Measurements from ENCODE around the gene UNC13A.

UNC13A gene

GRCh38 chr19:17669419-17669818 is 18.7 kb downstream of the UNC13A start:
- DNase-seq (ENCODE audit: low read depth in 2 of 2), result no peak

DNA sequence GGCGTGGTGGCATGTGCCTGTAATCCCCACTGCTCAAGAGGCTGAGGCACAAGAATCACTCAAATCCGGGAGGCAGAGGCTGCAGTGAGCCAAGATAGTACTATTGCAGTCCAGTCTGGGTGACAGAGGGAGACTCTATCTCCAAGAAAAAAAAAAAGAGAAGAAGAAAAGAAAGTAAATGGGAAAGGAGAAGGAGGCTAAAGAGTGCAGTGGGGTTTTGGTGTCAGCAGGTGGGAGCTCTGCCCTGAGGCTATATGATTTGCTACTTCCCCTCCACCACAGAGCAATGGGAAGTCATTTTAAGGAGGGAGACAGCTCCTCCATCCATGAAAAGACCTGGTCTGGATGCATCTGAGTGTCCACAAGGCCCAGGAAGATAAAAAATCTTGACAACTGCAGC is 23.1 kb downstream of the UNC13A start:
- DNase-seq (ENCODE audit: low read depth in 2 of 2), result no peak

- no peak for DNase-seq (ENCODE audit: low read depth in 2 of 2)
Measured at GRCh38 chr19:17659996-17660395, 28.2 kb downstream of the UNC13A start.

- DNase-seq (ENCODE audit: low read depth in 2 of 2), result no peak
Measured at GRCh38 chr19:17658666-17659065, 29.5 kb downstream of the UNC13A start.

DNA sequence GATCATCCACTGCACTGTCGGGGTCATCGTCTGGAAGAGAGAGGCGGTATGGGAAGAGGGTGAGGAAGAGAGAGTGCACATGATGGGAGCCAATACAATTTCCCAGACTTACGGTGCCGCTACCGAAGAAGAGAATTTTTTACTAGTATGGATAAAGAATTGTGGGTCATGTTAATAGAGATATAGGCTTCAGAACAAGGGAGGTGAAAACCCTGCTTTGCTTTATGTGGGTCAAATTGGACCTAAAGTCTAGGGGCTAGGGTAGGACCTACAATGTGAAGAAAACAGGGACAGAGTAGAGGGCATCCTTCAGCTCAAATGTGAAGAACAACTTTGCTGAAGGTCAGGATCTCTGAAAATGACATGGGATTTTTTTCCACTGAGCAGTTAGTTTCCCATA is 29.9 kb downstream of the UNC13A start:
- no peak for DNase-seq (ENCODE audit: low read depth in 2 of 2)

DNA sequence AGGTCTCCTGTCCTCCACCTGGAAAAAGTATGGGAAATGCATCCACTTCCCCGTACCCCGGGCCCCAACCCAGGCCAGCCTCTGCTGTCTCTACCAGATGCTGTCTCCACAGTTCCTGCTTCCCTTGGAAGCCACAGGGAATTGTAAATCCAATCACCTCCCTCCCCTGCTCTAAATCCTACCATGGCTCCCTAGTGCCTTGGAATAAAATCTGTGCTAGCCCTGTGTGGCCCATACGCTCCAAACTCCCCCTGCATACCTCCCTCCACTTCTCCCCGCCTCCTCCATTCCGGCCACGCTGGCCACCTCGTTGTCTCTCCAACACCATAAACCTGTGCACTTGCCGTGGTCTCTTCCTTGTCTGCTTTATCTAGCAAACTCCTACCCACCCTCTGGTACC is 31.2 kb downstream of the UNC13A start:
- DNase-seq (ENCODE audit: low read depth in 2 of 2), result no peak

- DNase-seq (ENCODE audit: low read depth in 2 of 2), result no peak
Measured at GRCh38 chr19:17655751-17656472, 32.2 kb downstream of the UNC13A start.

DNA sequence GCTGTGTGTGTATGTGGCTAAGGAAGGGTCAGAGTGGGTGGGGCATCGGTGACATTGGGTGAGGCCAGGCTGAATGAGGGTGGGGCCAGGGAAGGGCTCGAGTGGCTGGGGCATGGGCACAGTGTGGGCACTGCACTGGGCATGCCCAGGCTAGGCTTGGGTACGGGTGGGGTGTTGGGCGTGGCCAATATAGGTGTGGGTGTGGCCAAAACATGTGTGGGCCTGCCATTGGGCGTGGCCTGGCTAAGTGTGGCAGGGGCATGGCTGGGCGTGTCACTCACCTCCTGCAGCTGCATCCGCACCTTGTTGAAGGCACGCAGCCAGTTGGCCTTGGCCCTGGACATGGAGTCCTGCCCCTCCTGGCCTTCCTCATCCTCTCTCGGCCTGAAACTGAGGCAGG is 33.2 kb downstream of the UNC13A start:
- DNase-seq (ENCODE audit: low read depth in 2 of 2), result no peak

- DNase-seq (ENCODE audit: low read depth in 2 of 2), result no peak
Measured at GRCh38 chr19:17652627-17653026, 35.5 kb downstream of the UNC13A start.

- DNase-seq (ENCODE audit: low read depth in 2 of 2), result no peak
Measured at GRCh38 chr19:17648786-17649185, 39.4 kb downstream of the UNC13A start.

DNA sequence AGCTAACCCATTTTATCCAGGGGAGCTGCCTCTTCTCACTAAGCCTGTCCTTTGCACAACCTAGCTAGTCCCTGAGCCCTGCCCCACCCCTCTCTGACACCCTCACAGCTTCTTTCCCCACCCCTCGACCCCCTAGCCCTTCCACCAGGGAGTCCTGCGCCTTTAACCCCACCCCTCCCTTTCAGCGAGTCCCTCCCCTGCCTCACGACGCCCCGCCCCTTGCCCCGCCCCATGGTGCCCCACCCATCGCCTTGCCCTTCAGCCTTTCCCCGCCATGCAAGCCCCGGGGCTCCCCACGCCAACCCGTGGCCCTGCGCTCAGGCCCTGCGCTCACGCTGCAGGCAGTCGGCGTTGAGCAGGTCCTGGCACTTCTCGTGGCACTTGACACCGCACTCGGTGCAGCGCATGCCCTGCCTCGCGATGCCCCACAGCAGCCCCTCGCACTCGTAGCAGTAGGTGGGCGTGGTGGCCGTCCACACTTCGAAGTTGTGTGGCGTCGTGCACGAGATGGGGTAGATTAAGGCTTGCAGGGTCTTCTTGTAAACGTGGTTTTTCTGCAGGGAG is 40.0 kb downstream of the UNC13A start:
- DNase-seq (ENCODE audit: low read depth in 2 of 2), result no peak

- DNase-seq (ENCODE audit: low read depth in 2 of 2), result no peak
Measured at GRCh38 chr19:17647071-17648020, 40.8 kb downstream of the UNC13A start.

GRCh38 chr19:17646441-17646840 is 41.7 kb downstream of the UNC13A start:
- no peak for DNase-seq (ENCODE audit: low read depth in 2 of 2)

DNA sequence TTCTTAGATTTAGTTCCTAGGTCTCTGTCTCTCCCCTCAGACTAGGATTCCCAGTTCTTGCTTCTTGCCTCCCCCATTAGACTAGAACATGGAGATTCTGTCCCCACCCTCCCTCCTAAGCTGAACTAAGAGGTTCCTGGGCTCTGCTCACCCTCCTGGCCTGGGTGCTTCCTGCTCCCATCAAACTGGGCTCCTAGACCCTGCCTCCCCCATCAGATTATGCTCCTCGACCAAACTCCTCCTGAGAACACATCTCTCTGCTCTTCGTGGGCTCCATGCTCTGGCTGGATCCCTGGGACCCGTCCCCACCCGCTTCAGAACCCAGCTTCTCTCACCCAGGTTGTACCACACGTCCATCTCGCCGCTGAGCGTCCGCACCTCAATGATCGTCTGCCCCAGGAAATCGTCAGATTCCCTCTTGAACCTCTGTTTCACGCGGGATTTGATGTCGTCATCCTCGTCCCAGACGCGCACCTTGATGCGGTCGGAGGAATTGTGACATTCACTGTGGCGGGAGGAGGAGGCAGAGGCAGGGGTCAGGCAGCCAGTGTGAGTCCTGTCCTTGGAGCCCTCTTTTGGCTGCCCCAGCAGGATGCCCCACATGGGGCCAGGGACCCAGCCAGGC is 42.7 kb downstream of the UNC13A start:
- no peak for DNase-seq (ENCODE audit: low read depth in 2 of 2)

DNA sequence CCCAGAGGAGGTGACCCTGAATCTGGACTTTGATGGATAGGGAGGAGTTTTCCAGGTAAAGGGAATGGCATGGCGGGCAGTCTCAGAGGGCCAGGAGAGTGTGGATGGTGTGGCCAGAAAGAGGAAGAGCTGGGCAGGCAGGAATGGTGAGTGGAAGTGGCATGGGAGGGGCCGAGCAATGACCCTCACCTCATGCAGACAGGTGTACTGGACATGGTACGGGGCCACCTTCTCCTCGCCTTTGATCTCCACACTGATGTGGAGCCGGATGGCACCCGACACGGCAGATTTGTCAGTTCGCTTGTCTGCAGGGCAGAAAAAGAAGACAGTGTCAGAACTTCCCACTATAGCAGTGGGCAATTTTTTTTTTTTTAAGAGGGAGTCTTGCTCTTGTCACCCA is 45.5 kb downstream of the UNC13A start:
- DNase-seq (ENCODE audit: low read depth in 2 of 2), result no peak

DNA sequence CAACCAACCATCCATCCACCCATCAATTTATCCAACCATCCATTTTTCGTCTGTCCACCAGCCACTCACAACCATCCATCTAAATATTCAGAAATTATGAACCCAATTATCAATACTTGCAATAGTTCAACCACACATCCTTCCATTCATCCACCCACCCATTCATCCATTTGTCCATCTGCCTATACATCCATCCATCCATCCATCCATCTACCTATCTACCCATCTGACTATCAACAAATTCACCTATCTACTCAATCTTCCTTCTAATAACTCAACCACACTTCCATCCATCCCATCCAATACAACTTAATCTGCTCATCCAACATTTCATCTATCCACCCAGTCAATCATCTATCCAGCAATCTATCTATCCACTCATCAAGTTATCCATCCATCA is 46.3 kb downstream of the UNC13A start:
- no peak for DNase-seq (ENCODE audit: low read depth in 2 of 2)

DNA sequence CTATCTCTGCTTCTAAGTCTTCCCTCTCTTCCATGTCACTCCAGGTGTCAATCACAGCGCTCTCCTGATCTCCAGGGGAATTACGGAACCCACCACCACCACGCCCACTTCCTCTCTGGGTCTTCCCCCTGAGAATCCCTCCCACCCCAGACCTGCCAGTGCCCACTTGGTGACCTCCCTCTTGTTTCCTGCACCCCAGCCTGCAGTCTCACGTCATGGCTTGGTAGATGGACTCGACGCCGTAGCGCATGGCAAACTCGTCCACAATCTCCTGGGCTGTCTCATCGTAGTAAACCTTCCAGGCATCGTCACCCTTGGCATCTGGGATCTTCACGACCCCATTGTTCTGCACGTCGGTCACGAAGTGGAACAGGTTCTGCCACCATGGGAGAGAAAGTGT is 47.0 kb downstream of the UNC13A start:
- no peak for DNase-seq (ENCODE audit: low read depth in 2 of 2)

GRCh38 chr19:17633700-17634099 is 54.5 kb downstream of the UNC13A start:
- DNase-seq (ENCODE audit: low read depth in 2 of 2), result no peak

DNA sequence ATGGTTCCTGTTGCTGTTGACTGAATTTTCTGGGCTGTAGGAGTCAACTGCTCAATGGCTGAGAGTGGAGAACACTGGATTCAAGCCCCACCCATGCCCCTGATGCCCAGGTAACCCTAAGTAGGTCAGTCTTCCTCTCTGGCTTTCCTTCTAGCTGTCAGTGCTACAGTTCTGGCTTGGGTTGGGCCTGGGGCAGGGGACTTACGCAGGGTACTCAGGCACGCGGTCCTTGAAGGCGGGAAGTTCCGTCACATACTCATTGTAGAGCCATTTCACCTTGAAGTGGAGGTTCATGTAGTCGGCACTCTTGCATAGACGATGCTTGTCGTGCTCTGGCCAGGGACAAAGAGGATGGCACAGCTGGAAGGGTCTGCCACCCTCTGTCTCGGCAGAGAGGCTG is 55.6 kb downstream of the UNC13A start:
- DNase-seq (ENCODE audit: low read depth in 2 of 2), result no peak

DNA sequence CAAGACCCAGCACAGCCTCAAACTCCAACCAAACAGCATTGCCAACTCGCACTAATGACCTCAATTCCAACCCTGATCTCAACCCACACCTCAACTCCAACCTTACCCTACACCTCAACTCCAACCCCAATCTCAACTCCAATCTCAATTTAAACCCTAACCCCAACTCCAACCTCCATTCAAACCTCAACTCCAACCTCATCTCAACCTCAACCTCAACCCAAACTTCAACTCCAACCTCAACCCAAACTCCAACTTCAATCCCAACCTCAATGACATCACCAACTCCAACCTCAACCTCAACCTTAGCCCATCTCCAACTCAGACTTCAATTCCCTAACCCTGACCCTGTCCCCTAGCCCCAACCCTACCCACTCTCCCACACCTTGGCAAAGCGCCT is 58.4 kb downstream of the UNC13A start:
- DNase-seq (ENCODE audit: low read depth in 2 of 2), result no peak

DNA sequence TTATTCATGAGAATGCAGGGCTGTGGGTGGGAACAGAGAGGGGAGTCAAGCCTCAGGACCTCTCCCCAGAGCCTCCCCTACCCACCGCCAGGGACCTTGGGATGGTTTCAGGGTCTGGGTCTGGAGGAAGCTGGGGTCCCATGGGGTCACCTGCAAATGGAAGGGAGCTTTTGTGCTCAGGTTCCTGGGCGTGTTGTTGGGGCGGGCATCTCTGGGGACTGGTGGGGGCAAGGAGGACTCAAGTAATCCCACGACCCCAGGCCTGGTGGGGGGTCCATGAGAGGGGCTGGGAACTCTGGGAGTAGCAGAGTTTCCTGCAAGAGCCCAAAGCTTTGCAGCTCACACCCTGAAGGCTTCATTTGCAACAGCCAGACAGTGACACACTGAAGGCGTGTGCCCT is 60.2 kb downstream of the UNC13A start:
- DNase-seq (ENCODE audit: low read depth in 2 of 2), result no peak

DNA sequence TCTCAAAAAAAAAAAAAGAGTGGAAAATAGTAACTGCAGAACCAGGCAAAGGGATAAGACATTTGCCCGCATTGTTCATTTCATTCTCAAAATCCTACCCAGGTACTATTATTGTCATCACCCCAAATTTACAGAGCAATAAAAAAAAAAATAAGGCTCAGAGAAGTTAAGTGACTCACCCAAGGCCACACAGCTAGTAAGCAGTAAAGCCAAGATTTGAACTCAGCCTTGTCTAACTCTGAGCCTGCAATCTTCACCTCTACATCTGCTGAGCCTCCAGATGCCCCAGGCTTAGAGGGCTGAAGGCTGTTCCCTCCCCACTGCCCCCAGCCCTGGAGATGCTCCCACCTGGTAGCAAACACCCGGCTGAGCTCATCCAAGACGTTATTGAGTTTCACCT is 61.0 kb downstream of the UNC13A start:
- DNase-seq (ENCODE audit: low read depth in 2 of 2), result no peak
